MM.1S (cell line): ENCODE results near the gene RBM43.

ENCODE experiments used
- CTCF ChIP-seq: fragments of 300-600 bp; sonication (generic); IDR thresholded peaks from 2 replicates; pipeline ENCODE4 v1.5.1; 2016; ENCODE audit warnings: antibody characterized with exemption, low read length, mixed read lengths
- EZH2 ChIP-seq: fragments of 300-600 bp; sonication (generic); optimal IDR thresholded peaks from 2 replicates; pipeline ENCODE3; 2017; ENCODE audit warnings: low read depth, mild to moderate bottlenecking, antibody characterized with exemption, low read length, mixed read lengths
- EZH2phosphoT487 ChIP-seq: fragments of 300-600 bp; sonication (generic); IDR thresholded peaks from 2 replicates; pipeline ENCODE4 v1.6.1; 2018; ENCODE audit warnings: antibody characterized with exemption, low read length

DNA sequence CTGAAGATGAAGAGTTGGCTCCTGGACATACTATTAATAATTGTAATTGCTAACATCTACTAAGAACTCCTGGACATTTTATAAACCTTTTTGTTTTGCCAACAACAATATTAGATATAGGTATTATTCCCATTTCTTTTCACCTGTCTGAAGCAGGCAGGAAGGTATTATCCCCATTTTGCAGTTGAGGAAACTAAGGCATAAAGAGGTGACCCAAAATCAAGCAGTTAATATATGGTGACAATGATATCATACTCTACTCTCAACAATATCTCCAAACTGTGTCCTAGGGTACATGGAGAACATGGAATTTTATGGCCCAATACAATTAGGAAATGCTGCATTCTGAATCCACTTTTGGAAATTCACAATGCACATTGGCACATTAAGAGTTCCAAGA, 29.6 kb upstream of the RBM43 start:
- TF ChIP-seq CTCF (no peak), EZH2 (no peak), EZH2phosphoT487 (no peak)
